GM10847 (cell line): ENCODE measurements around the gene ADM2.

ENCODE experiments used
- POLR2A ChIP-seq: IDR thresholded peaks from 2 replicates; pipeline ENCODE4 v1.6.1; 2011; ENCODE audit not compliant: insufficient read length; ENCODE audit errors: extremely low read depth

The ADM2 gene

GRCh38 chr22:50520826-50521453 lies 39.6 kb downstream of the ADM2 start:
- no peak for TF ChIP-seq POLR2A

GRCh38 chr22:50521710-50522109 lies 40.4 kb downstream of the ADM2 start:
- TF ChIP-seq POLR2A, result no peak

- no peak for TF ChIP-seq POLR2A
Measured at GRCh38 chr22:50522208-50522805, 41.0 kb downstream of the ADM2 start.

DNA sequence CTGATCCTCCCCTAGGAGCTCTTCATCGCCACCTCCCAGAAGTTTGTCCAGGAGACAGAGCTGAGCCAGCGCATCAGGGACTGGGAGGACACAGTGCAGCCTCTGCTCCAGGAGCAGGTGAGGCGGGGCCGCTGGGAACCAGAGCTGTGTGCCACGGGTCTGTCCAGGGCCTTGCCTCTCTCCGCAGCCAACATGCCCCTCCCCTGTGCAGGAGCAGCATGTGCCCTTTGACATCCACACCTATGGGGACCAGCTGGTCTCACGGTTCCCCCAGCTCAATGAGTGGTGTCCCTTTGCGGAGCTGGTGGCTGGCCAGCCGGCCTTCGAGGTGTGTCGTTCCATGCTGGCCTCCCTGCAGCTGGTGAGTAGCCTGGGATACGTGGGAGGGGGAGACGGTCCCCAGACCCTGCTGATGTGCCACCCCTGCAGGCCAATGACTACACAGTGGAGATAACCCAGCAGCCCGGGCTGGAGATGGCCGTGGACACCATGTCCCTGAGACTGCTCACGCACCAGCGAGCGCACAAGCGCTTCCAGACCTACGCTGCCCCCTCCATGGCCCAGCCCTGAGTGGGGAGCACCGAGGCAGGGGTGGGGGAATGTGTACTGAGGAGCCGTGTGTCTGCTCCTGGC lies 41.6 kb downstream of the ADM2 start:
- no peak for TF ChIP-seq POLR2A

DNA sequence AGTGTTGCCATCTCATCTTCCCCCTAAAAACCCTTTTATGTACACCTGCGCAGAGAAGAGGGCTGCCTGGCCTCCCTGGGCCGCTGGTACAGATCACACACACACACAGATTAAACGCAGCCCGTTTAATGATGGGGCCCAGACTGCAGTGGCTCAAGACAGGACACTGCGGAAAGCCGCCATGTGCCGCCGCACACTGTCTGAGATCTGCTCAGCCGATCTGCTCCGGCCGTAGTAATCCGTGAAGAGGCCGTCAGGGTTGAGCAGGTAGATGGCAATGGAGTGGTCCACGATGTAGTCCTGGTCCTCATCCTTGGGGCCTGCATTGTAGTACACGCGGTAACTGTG lies 42.1 kb downstream of the ADM2 start:
- no peak for TF ChIP-seq POLR2A

GRCh38 chr22:50523806-50524675 lies 42.7 kb downstream of the ADM2 start:
- TF ChIP-seq POLR2A, result no peak

GRCh38 chr22:50524676-50525103 lies 43.3 kb downstream of the ADM2 start:
- no peak for TF ChIP-seq POLR2A

- TF ChIP-seq POLR2A, result peak; percentile 92
Measured at GRCh38 chr22:50525104-50525857, 43.9 kb downstream of the ADM2 start, which contains the start of gene SCO2. Gene SCO2, minus strand, starts transcription at chr22:50525598. Its CDS starts 1,187 bp downstream, at chr22:50524411.

DNA sequence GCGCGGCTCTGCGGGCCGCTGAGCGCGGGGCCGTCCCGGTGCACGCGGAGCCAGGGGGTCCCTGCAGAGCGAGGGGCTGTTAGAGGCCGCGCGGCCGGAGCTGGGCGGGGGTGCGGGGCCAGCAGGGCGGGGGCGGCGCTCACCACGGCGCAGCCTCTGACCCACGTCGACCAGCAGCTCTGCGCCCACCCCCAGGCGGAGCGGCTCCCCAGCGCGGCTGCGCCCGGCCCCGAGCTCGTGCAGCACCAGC lies 44.4 kb downstream of the ADM2 start:
- no peak for TF ChIP-seq POLR2A

DNA sequence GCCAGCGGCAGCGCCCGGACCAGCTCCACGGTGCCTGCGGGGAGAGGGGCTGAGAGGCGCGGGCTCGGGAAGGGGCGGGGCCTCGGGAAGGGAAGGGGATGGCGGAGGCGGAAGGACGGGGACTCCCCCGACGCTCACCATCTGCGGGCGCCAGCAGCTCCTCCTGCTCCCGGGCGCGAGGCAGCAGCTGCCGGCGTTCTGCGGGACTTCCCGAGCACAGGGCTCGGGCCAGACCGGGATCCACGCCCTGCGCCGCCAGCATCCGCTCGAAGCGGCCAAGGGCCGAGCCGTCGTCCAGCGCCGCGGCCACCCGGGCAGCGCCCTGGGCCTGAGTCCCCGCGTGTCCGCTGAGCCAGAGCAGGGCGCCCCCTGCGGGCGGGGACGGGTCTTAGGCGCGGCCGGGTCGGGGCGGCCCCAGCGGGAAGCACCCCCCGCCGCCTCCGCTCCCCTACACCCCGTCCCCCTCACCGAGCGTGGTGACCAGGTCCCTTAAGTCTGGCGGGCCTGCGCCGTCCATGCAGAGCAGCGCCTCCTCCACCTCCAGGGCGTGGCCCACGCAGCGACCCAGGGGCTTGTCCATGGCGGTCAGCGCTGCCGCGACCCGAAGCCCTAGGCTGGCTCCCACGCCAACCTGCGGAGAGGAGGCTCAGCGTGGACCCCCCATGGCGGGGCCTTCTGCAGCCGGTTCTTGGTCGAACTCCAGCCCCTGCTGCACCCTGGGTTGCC lies 44.9 kb downstream of the ADM2 start:
- TF ChIP-seq POLR2A, result peak; percentile 15

DNA sequence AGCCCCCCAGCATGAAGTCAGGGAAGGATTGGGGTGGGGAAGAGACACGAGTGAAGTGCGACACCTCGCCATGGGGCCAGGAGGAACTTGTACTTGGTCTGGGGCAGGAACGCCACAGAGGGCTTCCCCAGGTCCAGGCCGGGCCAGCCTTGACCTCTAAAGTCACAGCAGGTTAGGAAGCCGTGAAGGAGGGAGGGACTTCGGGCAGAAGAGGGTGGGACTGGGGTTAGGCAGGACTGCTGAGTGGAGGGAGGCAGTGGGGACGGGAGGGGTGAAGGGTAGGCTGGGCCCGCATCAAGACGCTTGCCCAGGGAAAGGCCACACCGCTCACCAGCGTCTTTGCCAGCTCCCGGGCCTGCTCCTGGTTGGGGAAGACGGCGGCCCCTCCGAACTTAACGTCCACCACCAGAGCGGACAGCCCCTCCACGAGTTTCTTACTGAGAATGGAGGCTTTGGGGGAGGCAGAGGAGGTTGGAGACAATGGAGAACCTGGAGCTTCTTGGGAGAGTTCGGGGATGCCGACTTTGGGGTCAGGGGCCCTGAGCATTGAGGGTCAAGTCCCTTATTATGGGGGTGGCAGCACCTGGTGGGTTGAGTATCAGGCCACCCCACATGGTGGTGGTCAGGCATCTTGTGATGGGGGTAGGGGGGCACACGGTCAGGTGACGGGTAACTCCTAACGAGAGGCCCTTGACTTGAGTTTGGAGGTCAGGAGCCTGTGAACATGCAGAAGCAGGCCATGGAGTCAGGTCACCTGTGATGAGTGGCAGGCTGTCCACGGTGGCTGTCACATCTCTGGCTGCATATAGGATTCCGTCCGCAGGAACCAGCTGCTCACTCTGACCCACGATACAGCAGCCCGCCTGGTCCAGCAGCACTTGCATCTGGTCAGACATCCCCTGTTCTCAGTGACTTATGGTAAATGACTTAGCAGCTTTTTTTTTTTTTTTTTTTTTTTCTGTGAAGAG lies 45.8 kb downstream of the ADM2 start:
- TF ChIP-seq POLR2A, result peak; percentile 50

GRCh38 chr22:50527921-50528681 lies 46.8 kb downstream of the ADM2 start:
- peak; percentile 14 for TF ChIP-seq POLR2A
